LNCAP (cell line): ENCODE results near the gene TNC.

Experiments
- TF ChIP-seq, protein P1 (sequence below): fragments of 450-650 bp; IDR thresholded peaks from 2 replicates; pipeline ENCODE4 v1.5.1; 2017; ENCODE audit warnings: mild to moderate bottlenecking

TNC gene

DNA sequence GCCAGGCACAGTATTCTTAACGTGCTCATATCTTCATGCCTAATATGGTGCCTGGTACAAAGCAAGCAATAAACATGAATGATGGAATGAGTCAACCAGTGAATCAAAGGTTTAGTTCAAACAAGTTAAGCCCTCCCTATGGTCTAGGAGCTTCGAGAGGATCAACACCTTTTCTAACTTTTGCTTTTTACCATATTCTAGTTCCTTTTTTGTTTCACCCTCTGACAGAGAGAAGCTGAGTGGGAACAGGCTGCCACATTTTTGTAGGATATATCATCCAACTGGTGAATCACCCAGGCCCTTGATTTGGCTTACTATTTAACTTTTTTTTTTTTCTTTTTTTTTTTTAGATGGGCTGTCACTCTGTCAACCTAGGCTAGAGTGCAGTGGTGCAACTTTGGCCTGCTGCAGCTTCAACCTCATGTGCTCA lies 39.3 kb upstream of the TNC start:
- TF ChIP-seq, protein P1, sequence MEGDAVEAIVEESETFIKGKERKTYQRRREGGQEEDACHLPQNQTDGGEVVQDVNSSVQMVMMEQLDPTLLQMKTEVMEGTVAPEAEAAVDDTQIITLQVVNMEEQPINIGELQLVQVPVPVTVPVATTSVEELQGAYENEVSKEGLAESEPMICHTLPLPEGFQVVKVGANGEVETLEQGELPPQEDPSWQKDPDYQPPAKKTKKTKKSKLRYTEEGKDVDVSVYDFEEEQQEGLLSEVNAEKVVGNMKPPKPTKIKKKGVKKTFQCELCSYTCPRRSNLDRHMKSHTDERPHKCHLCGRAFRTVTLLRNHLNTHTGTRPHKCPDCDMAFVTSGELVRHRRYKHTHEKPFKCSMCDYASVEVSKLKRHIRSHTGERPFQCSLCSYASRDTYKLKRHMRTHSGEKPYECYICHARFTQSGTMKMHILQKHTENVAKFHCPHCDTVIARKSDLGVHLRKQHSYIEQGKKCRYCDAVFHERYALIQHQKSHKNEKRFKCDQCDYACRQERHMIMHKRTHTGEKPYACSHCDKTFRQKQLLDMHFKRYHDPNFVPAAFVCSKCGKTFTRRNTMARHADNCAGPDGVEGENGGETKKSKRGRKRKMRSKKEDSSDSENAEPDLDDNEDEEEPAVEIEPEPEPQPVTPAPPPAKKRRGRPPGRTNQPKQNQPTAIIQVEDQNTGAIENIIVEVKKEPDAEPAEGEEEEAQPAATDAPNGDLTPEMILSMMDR, result no peak

DNA sequence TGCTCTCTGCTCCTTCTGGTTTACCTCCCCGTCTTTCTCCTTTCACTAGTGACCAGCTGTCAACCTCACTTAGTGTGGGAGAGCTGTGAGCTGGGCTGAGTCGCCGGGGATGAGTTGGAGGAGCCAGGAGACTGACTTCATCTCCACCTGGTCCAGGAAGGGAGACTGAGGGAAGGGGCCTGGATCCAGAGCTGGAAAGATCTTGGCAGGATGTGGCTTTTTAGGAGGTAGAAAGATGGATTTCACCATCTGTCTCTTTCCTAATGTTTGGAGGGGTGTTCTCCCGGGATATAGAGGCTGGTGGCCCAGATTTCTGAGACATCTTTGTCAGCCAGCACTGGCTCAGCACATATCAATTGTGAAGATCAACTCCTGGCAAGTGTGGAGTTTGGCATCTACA lies 37.1 kb upstream of the TNC start:
- TF ChIP-seq, protein P1, result no peak

DNA sequence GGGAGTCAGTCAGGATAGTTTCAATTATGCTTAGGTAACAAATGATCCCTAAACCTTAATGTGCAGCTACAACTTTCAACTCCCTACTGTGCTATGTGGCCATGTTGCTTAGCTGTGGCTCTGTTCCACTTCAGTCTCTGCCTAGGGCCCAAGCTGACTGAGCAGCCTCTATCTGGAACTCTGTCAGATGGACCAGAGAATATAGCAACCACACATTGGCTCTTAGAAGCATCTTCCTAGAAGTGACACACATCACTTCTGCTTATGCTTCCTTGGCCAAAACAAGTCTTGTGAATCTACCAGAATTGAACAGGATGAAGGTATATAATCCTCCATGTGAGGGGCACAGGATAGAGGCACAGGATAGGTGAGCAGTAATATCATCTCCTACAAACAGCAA lies 36.7 kb upstream of the TNC start:
- TF ChIP-seq, protein P1, result no peak

DNA sequence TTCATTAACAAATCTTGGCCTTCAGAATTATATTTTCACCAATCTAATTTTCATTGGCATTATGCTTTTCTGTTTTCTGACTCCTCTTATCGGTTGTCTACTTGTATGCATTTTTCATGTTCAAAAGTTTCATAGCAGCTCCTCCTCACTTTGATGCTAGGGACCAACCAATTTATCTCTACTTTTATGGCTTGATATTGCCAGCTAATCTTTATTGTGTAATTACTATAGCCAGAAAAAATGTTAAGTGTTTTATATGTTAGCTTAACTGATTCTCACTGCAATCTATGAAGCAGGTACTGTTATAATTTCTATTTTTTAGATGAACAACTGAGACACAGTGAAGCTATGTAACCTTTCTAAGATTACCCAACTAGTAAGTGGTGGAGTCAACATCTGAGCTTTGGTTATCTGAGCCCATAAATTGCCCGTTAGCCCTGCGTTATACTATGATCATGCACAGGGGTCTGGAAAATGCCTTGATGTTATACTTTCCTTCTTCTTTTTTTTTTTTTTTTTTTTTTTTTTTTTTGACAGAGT lies 34.4 kb upstream of the TNC start:
- TF ChIP-seq, protein P1, result no peak

DNA sequence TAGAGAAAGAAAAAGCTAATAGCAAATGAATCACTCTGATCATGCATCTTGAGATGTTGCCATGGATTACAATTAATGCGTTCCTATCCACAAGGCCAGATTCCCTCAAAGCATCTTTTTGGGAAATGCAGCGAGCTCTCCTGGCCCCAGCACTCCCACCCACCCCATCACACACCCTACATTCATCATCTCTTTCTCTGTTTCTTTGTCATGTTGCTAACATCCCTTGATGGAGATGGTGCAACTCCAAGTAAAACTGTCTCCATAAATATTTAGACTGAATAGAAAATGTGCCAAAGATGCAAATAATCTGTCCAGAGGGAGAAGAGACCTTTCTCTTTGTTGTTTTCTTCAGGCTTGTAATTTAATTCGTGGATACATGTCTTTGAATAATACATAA lies 30.8 kb upstream of the TNC start:
- TF ChIP-seq, protein P1, result no peak

DNA sequence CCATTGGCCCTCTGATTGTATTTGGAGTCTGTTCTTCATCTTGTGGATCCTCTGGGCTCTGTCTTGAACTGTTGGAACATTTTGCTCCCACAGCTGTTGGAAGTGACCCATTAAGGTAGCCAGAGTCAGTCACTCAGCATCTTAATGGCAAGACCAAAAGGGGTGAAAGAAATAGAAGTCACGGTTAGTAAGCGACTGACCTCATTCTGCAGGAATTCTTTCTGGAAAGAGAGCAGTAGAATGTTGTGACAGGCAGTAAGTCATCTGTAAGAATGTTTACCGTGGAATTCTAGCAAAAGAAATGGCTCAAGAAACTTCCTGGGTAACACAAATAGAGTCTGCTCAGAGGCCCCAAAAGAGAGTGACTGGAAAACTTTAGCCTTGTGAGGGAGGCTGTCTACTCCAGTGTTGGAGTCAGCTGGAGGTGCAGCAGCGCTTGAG lies 28.6 kb upstream of the TNC start:
- TF ChIP-seq, protein P1, result no peak

DNA sequence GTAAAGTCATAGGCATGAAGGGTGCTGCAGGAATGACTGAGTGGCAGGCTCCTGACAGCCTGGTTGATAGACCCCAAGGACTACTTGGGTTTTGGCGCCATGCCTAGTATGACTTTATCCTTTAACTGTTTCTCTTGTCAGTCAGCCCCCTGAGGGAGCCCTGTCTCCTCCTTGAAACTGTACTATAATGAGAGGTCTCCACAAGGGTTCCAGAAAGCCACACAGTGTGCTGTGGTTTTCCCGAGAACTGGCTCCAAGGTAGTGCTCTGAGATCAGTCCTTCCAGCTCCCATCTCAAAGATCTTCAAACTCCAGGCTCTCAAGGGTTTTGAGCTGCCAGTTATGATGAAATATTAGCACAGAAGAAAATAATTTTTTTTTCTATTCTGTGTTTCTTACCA lies 26.7 kb upstream of the TNC start:
- TF ChIP-seq, protein P1, result no peak

DNA sequence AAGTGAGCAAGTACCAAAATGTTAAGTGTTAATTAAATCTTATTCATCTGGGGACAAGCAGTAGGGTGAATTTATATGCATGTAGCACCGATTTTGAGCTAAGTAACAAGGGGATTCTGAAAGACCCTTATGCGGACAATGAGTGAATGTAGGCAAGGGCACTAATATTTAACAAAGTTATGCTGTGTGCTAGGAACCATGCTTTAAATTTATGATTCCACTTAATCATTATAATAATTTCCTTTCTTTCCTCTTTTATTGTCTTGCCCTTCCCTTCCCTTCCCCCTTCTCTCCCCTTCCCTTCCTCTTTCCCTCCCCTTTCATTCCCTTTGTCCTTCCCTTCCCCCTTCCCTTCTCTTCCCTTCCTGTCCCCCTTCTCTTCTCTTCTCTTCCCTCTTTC lies 25.7 kb upstream of the TNC start:
- TF ChIP-seq, protein P1, result no peak
